A549 (cell line): ENCODE results near the gene HDHD2. TPM values are rescaled to one million over a fixed set of nuclear protein-coding genes. Genes with fewer than 3 reads are reported as not detected.

Experiments
- ATAC-seq, 2 experiments: fragments of 200-7000 bp in 1 of 2; fragments of >200 bp in 1 of 2; cut with Nextera tagmentation in 1 of 2; cut with Tn5 transposase in 1 of 2; 3 replicates each; pipeline versions ENCODE4 v1.8.0 to v1.9.1; 2018 to 2020; ENCODE audit warnings: mild to moderate bottlenecking in 1 of 2, moderate library complexity in 1 of 2
- CTCF ChIA-PET: fragments of 300-600 bp; sonication (Branson Sonifier 250); formaldehyde crosslinking; extraction: SDS; loops from one replicate; lab custom pipeline; 2021; ENCODE audit warnings: antibody characterized with exemption, inconsistent platforms; lab: Yijun Ruan, JAX
- POLR2A ChIA-PET: fragments of 350-600 bp; formaldehyde crosslinking; extraction: SDS; loops from one replicate; lab custom pipeline; 2021; ENCODE audit warnings: antibody characterized with exemption, inconsistent platforms; lab: Yijun Ruan, JAX
- DNase-seq, 2 experiments: peaks; one replicate each; pipeline versions ENCODE4 v3.0.0 to v3.0.0-alpha.2; 2011 to 2016; ENCODE audit warnings: low read depth in 1 of 2, low spot score in 1 of 2
- FAIRE-seq: peaks from 2 replicates; lab custom pipeline; 2011; peaks lifted over from hg19 to GRCh38; lab: Jason Lieb, UNC
- H3K27ac ChIP-seq, 2 experiments: fragments of >200 bp; sonication (Bioruptor Twin); formaldehyde crosslinking; 3 replicates each; pipeline ENCODE4 v1.5.1; 2016 to 2017
- H3K4me1 ChIP-seq: fragments of >200 bp; sonication (Bioruptor Twin); formaldehyde crosslinking; 3 replicates; pipeline ENCODE4 v1.6.1; 2016
- H3K4me2 ChIP-seq: fragments of >200 bp; sonication (Bioruptor Twin); formaldehyde crosslinking; 3 replicates; pipeline ENCODE4 v1.6.1; 2016
- H3K4me3 ChIP-seq: fragments of >200 bp; sonication (Bioruptor Twin); formaldehyde crosslinking; 3 replicates; pipeline ENCODE4 v1.5.1; 2016
- H3K9me3 ChIP-seq: fragments of >200 bp; sonication (Bioruptor Twin); formaldehyde crosslinking; 3 replicates; pipeline ENCODE4 v1.6.1; 2016
- CEBPB ChIP-seq, 2 experiments: fragments of >200 bp in 1 of 2; sonication (Bioruptor Twin) in 1 of 2; formaldehyde crosslinking in 1 of 2; IDR thresholded peaks; 2 replicates each; pipeline ENCODE4 v1.6.1; 2012 to 2016
- CHD2 ChIP-seq: fragments of 150-350 bp; IDR thresholded peaks from 2 replicates; pipeline ENCODE4 v1.6.1; 2014; ENCODE audit warnings: low read length; ENCODE audit not compliant: partially characterized antibody
- CHD4 ChIP-seq: fragments of 200-600 bp; sonication (generic); IDR thresholded peaks from 2 replicates; pipeline ENCODE4 v1.6.1; 2016; ENCODE audit warnings: antibody characterized with exemption, mild to moderate bottlenecking, borderline replicate concordance
- ESRRA ChIP-seq: fragments of 150-350 bp; IDR thresholded peaks from 2 replicates; pipeline ENCODE4 v1.6.1; 2014; ENCODE audit warnings: mild to moderate bottlenecking, low read length, borderline replicate concordance
- FOXS1 ChIP-seq: fragments of 250-450 bp; sonication (Bioruptor Pico); IDR thresholded peaks from 2 replicates; pipeline ENCODE4 v1.5.0; 2020; ENCODE audit warnings: mild to moderate bottlenecking, moderate library complexity
- GATA3 ChIP-seq: IDR thresholded peaks from 2 replicates; pipeline ENCODE4 v1.6.1; 2012; ENCODE audit warnings: borderline replicate concordance
- HOXB13 ChIP-seq: fragments of 250-450 bp; sonication (Bioruptor Pico); IDR thresholded peaks from 2 replicates; pipeline ENCODE4 v1.5.0; 2020; ENCODE audit warnings: low read depth, mild to moderate bottlenecking, moderate library complexity
- JUN ChIP-seq, 2 experiments: fragments of >200 bp; sonication (Bioruptor Twin); formaldehyde crosslinking; IDR thresholded peaks; 2 replicates in 1 of 2; 3 replicates in 1 of 2; pipeline ENCODE4 v1.6.1; 2016 to 2017
- KDM1A ChIP-seq: fragments of 200-600 bp; sonication (generic); IDR thresholded peaks from 2 replicates; pipeline ENCODE4 v1.6.1; 2016; ENCODE audit warnings: low read depth, mild to moderate bottlenecking
- KDM5A ChIP-seq: fragments of 200-600 bp; sonication (generic); IDR thresholded peaks from 2 replicates; pipeline ENCODE4 v1.6.1; 2016; ENCODE audit warnings: antibody characterized with exemption, mild to moderate bottlenecking
- MAFK ChIP-seq: fragments of 450-650 bp; IDR thresholded peaks from 2 replicates; pipeline ENCODE4 v1.6.1; 2014; ENCODE audit not compliant: partially characterized antibody
- MAZ ChIP-seq: fragments of 150-350 bp; IDR thresholded peaks from 2 replicates; pipeline ENCODE4 v1.6.1; 2014; ENCODE audit warnings: antibody characterized with exemption, low read depth, low read length, borderline replicate concordance
- NFE2L2 ChIP-seq: fragments of 150-350 bp; conservative IDR thresholded peaks from 2 replicates; pipeline ENCODE4 v1.6.1; 2014; ENCODE audit warnings: low read length
- PBX3 ChIP-seq: IDR thresholded peaks from 2 replicates; pipeline ENCODE4 v1.6.1; 2012
- POLR2A ChIP-seq: IDR thresholded peaks from 2 replicates; pipeline ENCODE4 v1.6.1; 2012; ENCODE audit warnings: mild to moderate bottlenecking, low read length
- RARB ChIP-seq: fragments of 250-450 bp; sonication (Bioruptor Pico); IDR thresholded peaks from 2 replicates; pipeline ENCODE4 v1.8.0; 2021; ENCODE audit warnings: mild to moderate bottlenecking, moderate library complexity
- RFX5 ChIP-seq: fragments of 450-650 bp; IDR thresholded peaks from 2 replicates; pipeline ENCODE4 v1.7.1; 2014; ENCODE audit warnings: antibody characterized with exemption, mild to moderate bottlenecking, moderate library complexity
- SREBF2 ChIP-seq: fragments of 450-650 bp; IDR thresholded peaks from 2 replicates; pipeline ENCODE4 v1.6.1; 2014; ENCODE audit warnings: mild to moderate bottlenecking, moderate library complexity
- TFCP2L1 ChIP-seq: fragments of 250-450 bp; sonication (Bioruptor Pico); IDR thresholded peaks from 2 replicates; pipeline ENCODE4 v1.5.0; 2021; ENCODE audit warnings: mild to moderate bottlenecking
- TP53 ChIP-seq: fragments of 250-450 bp; sonication (Bioruptor Pico); IDR thresholded peaks from 2 replicates; pipeline ENCODE4 v1.5.0; 2021; ENCODE audit warnings: mild to moderate bottlenecking, moderate library complexity
- ZC3H11A ChIP-seq: fragments of 450-650 bp; IDR thresholded peaks from 2 replicates; pipeline ENCODE4 v1.6.1; 2014; ENCODE audit warnings: antibody characterized with exemption, mild to moderate bottlenecking
- ZFP36 ChIP-seq: fragments of 450-650 bp; IDR thresholded peaks from 2 replicates; pipeline ENCODE4 v1.6.1; 2014; ENCODE audit warnings: borderline replicate concordance; ENCODE audit not compliant: partially characterized antibody
- ZNF302 ChIP-seq: fragments of 250-450 bp; sonication (Bioruptor Pico); IDR thresholded peaks from 2 replicates; pipeline ENCODE4 v1.9.0; 2021; ENCODE audit warnings: inconsistent platforms, mild to moderate bottlenecking, moderate library complexity
- ZSCAN20 ChIP-seq: fragments of 250-450 bp; sonication (Bioruptor Pico); IDR thresholded peaks from 2 replicates; pipeline ENCODE4 v1.8.0; 2022; ENCODE audit warnings: mild to moderate bottlenecking, moderate library complexity
- WGBS: methylation state at CpG from one replicate; pipeline ENCODE4 v1.1.6; 2017; ENCODE audit errors: missing lambda C conversion rate; 5-methylcytosine and 5-hydroxymethylcytosine counted together
- polyA plus RNA-seq, 4 experiments: library from polyadenylated mRNA; depleted of rRNA in 3 of 4; stranded (reverse); fragments of >200 nt; fragmentation: RNase III in 1 of 4; extraction: RNeasy Plus Mini Kit Qiagen cat#74134 plus additional on column Dnase treatment in 1 of 4; gene quantifications; 2 replicates in 3 of 4; 3 replicates in 1 of 4; pipeline ENCODE4 v1.2.3, GENCODE V29; 2011 to 2017
- TF ChIP-seq, protein P1 (sequence below): fragments of >200 bp; sonication (Bioruptor Twin); formaldehyde crosslinking; IDR thresholded peaks from 2 replicates; pipeline ENCODE4 v1.6.1; 2016
- TF ChIP-seq, protein P2 (sequence below): IDR thresholded peaks from 2 replicates; pipeline ENCODE4 v1.6.1; 2012

Gene HDHD2
- polyA plus RNA-seq, 2 of the 4 experiments (the other 2 are of a cell fraction), result 12.0 to 16.1 TPM

GRCh38 chr18:47146206-47146605, 4.1 kb downstream of the HDHD2 start:
- peaks cover 5% of the 10 kb centered on the region; the same call in 1 of the 3 replicates for H3K4me1 ChIP-seq
- TF ChIP-seq POLR2A (no peak), ZC3H11A (no peak), CHD4 (no peak), CEBPB (IDR thresholded peaks at IDR 0.05) (no peak), ESRRA (no peak), RARB (CRISPR knock-in tag) (no peak), FOXS1 (no peak), MAFK (no peak), TFCP2L1 (CRISPR knock-in tag) (no peak), NFE2L2 (no peak), MAZ (no peak)
- no peak overlapping the region for H3K4me3 ChIP-seq
- ChIA-PET CTCF (interaction anchor here (0.7 kb wide), 1 partner anchor 609 kb away, joined by 3 read pairs; no protein-coding TSS in a partner anchor), POLR2A (no interaction called here)
- H3K4me2 ChIP-seq, result no peak overlapping the region
- ATAC-seq (no peak), DNase-seq (no peak), FAIRE-seq (no peak)
- WGBS, result 91% methylated on average over 3 of the region's 3 CpGs
- H3K9me3 ChIP-seq, result no peaks in the 10 kb centered on the region
- no peak overlapping the region for H3K27ac ChIP-seq

- H3K4me2 ChIP-seq, result no peak overlapping the region
- POLR2A ChIA-PET, result no interaction called here
- WGBS, result 95% methylated on average over 4 of the region's 4 CpGs
- no peak overlapping the region for H3K4me3 ChIP-seq
- CTCF ChIA-PET, result no interaction called here
- TF ChIP-seq, protein P1, sequence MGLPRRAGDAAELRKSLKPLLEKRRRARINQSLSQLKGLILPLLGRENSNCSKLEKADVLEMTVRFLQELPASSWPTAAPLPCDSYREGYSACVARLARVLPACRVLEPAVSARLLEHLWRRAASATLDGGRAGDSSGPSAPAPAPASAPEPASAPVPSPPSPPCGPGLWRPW, result no peak
- no peak for TF ChIP-seq KDM1A
- no peaks in the 10 kb centered on the region for H3K9me3 ChIP-seq
- H3K4me1 ChIP-seq, result 0 out of 3 replicates have a peak, but pooled peaks cover 3% of the 10 kb centered on the region
- FAIRE-seq, result no peak
- no peak for DNase-seq
- no peak for ATAC-seq
- H3K27ac ChIP-seq, result no peak overlapping the region
These were observed 6.3 kb downstream of the HDHD2 start for GRCh38 chr18:47143899-47144485.

DNA sequence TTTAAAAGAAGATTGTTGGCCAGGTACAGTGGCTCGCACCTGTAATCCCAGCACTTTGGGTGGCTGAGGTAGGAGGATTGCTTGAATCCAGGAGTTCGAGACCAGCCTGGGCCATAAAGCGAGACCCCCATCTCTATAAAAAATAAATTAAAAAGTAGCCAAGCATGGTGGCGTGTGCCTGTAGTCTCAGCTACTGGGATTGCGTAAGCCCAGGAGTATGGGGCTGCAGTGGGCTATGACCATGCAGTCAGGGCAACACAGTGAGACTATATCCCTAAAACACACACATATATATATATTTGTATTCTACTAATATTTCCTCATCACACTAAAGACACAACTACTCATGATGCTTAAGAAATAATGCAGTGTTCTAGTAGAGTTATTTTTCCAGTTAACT, 7.1 kb downstream of the HDHD2 start:
- ATAC-seq, result no peak
- no peak for FAIRE-seq
- H3K27ac ChIP-seq, result no peak overlapping the region
- POLR2A ChIA-PET, result no interaction called here
- TF ChIP-seq CEBPB (IDR thresholded peaks at IDR 0.05) (0 out of 4 replicates have a peak, but pooled peaks of 1 of the 2 experiments have one; percentile 32), TP53 (CRISPR knock-in tag) (no peak)
- TF ChIP-seq, all 56 proteins: peak for 1
- H3K4me3 ChIP-seq, result no peak overlapping the region
- no peaks in the 10 kb centered on the region for H3K9me3 ChIP-seq
- 96% methylated on average over 5 of the region's 5 CpGs for WGBS
- no peaks in the 10 kb centered on the region for H3K4me1 ChIP-seq
- CTCF ChIA-PET, result no interaction called here
- H3K4me2 ChIP-seq, result no peak overlapping the region
- DNase-seq, result no peak

- FAIRE-seq, result no peak
- CTCF ChIA-PET, result no interaction called here
These were observed 9.0 kb downstream of the HDHD2 start for GRCh38 chr18:47141289-47141688.

More at GRCh38 chr18:47141289-47141688, 9.0 kb downstream of the HDHD2 start:
- Histone ChIP-seq H3K9me3 (no peaks in the 10 kb centered on the region), H3K4me1 (no peaks in the 10 kb centered on the region), H3K27ac (no peak overlapping the region), H3K4me3 (no peak overlapping the region), H3K4me2 (no peak overlapping the region)
- ATAC-seq (no peak), DNase-seq (no peak)
- TF ChIP-seq RFX5, result no peak
- no peak for TF ChIP-seq ZC3H11A
- no peak for TF ChIP-seq JUN (IDR thresholded peaks at IDR 0.05)
- TF ChIP-seq, protein P1, result no peak
- TF ChIP-seq FOXS1, result no peak
- no peak for TF ChIP-seq POLR2A
- TF ChIP-seq KDM5A, result no peak
- no peak for TF ChIP-seq CHD4
- no peak for TF ChIP-seq ZFP36
- TF ChIP-seq ZNF302 (CRISPR knock-in tag), result no peak
- no peak for TF ChIP-seq HOXB13 (CRISPR knock-in tag)
- TF ChIP-seq SREBF2, result no peak
- TF ChIP-seq ZSCAN20, result no peak
- no peak for TF ChIP-seq PBX3
- TF ChIP-seq CHD2, result no peak
- TF ChIP-seq, protein P2, sequence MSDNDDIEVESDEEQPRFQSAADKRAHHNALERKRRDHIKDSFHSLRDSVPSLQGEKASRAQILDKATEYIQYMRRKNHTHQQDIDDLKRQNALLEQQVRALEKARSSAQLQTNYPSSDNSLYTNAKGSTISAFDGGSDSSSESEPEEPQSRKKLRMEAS, result no peak
- TF ChIP-seq ESRRA, result no peak
- TF ChIP-seq GATA3, result no peak
- TF ChIP-seq TFCP2L1 (CRISPR knock-in tag), result no peak
- no peak for TF ChIP-seq RARB (CRISPR knock-in tag)
- POLR2A ChIA-PET, result no interaction called here
